Measurements from ENCODE around the gene SMOC2. TPM values are rescaled to one million over a fixed set of nuclear protein-coding genes. Genes with fewer than 3 reads are reported as not detected.

The SMOC2 gene
- total RNA-seq, 1 experiment from 2014 or later: 2.1 TPM

GRCh38 chr6:168684906-168685305 lies 243.9 kb downstream of the SMOC2 start:
- H3T11ph ChIP-seq (ENCODE audit: low read length): no peak overlapping the region
- no peak for DNase-seq

More at GRCh38 chr6:168684906-168685305, 243.9 kb downstream of the SMOC2 start:
- no peak overlapping the region for H3K9ac ChIP-seq (ENCODE audit: extremely low read depth, insufficient read length, low read length)
- no peak overlapping the region for H2AK5ac ChIP-seq (ENCODE audit: insufficient read length, low read length)
- H3K4me2 ChIP-seq (ENCODE audit: insufficient read depth, insufficient read length, low read length): no peak overlapping the region
- H3K27ac ChIP-seq (ENCODE audit: insufficient read length, low read depth, low read length): no peak overlapping the region
- no peak overlapping the region for H3K18ac ChIP-seq (ENCODE audit: insufficient read length, low read depth, low read length)
- no peak overlapping the region for H2BK120ac ChIP-seq (ENCODE audit: low read depth, low read length, poor library complexity, severe bottlenecking)
- no peak for TF ChIP-seq CTCF (conservative IDR thresholded peaks at IDR 0.05)
- no peaks in the 10 kb centered on the region for H3K27me3 Mint-ChIP-seq (ENCODE audit: low read depth)
- no peak overlapping the region for H3K4ac ChIP-seq (ENCODE audit: low read depth, low read length)
- H4K8ac ChIP-seq (replicated peaks; ENCODE audit: insufficient read length, low read depth, low read length): no peak overlapping the region
- H2AFZ ChIP-seq (ENCODE audit: low read length): no peak overlapping the region
- H3K4me1 ChIP-seq (ENCODE audit: insufficient read depth, low read length): peaks cover 6% of the 10 kb centered on the region; the same call in 1 of the 2 replicates
- H3K4me3 Mint-ChIP-seq: no peak overlapping the region
- H2BK5ac ChIP-seq (ENCODE audit: insufficient read length, low read length): no peak overlapping the region
- no CpG with 5 or more reads among the region's 8 CpGs for WGBS (ENCODE audit: extremely low coverage, insufficient read length, low lambda C conversion rate)
- no peak overlapping the region for H3K27ac Mint-ChIP-seq
- H4K91ac ChIP-seq (ENCODE audit: insufficient read length, low read depth, low read length): no peak overlapping the region
- H3K4me1 Mint-ChIP-seq: peaks cover 50 to 55% of the 10 kb centered on the region in 2 experiments
- no peak overlapping the region for H3K23ac ChIP-seq (ENCODE audit: insufficient read length, low read depth, low read length)
- no peaks in the 10 kb centered on the region for H3K79me1 ChIP-seq (ENCODE audit: insufficient read depth, low read depth, low read length, poor library complexity, severe bottlenecking)
- peaks cover 2 to 5% (median 3%) of the 10 kb centered on the region in 3 experiments; a peak in 4 of 7 replicates for H3K36me3 Mint-ChIP-seq (ENCODE audit: insufficient read depth in 1 of 3, low read depth in 3 of 3)
- H3K23me2 ChIP-seq (ENCODE audit: insufficient read length, low read depth, low read length, poor library complexity, severe bottlenecking): no peaks in the 10 kb centered on the region
- no peaks in the 10 kb centered on the region for H3K79me2 ChIP-seq (ENCODE audit: insufficient read depth, low read length)
- no peak overlapping the region for H2BK20ac ChIP-seq (ENCODE audit: low read depth, low read length, poor library complexity, severe bottlenecking)
- no peaks in the 10 kb centered on the region for H4K20me1 ChIP-seq (ENCODE audit: control insufficient read depth, insufficient read depth, insufficient read length)
- no peak overlapping the region for H3K56ac ChIP-seq (ENCODE audit: insufficient read length, low read depth, low read length)
- H3K27me3 ChIP-seq (ENCODE audit: insufficient read depth, low read length): no peaks in the 10 kb centered on the region
- no peak overlapping the region for H4K5ac ChIP-seq (ENCODE audit: insufficient read length, low read depth, low read length)
- H3K14ac ChIP-seq (ENCODE audit: insufficient read depth, low read length): no peak overlapping the region
- peaks cover 5 to 7% of the 10 kb centered on the region in 2 experiments; a peak in 2 of 5 replicates for H3K9me3 Mint-ChIP-seq
- H2BK15ac ChIP-seq (ENCODE audit: low read depth, low read length): no peak overlapping the region
- no peaks in the 10 kb centered on the region for H3K9me3 ChIP-seq (ENCODE audit: control insufficient read depth, low read depth, low read length)
- H2BK12ac ChIP-seq (ENCODE audit: insufficient read length, low read depth, low read length): no peak overlapping the region
